ENCODE data around the gene CYB561. TPM values are rescaled to one million over a fixed set of nuclear protein-coding genes. Genes with fewer than 3 reads are reported as not detected.

The CYB561 gene
- total RNA-seq, 1 experiment from 2014 or later, result 125 TPM

DNA sequence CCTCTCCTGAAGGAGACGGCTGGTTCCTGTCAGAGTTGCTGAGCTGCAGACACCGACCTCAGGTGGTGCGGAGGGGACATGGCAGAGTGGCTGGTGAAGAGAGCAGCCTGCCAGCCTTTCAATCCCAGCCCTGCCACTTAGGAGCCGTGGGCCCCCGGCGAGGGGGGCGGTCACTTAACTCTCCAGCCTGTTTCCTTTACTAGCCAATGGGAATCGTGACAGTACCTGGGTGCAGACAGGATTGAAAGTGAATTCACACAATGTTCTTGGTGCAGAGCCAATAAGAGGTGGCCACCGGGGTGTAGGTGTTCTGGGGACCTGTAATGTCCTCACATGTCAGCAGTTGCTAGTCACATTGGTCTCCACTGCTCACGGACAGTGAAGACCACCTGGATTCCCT lies 44.2 kb upstream of the CYB561 start:
- no peaks in the 10 kb centered on the region for H3K9me3 ChIP-seq (ENCODE audit: low read length)
- H3K9me2 ChIP-seq (replicated peaks; ENCODE audit: low read length), result no peaks in the 10 kb centered on the region
- no peak overlapping the region for H3K4me2 ChIP-seq (ENCODE audit: low read length)
- H2AFZ ChIP-seq (ENCODE audit: low read length), result no peak overlapping the region
- H3K36me3 ChIP-seq (ENCODE audit: low read depth, low read length), result no peaks in the 10 kb centered on the region
- H3K4me3 ChIP-seq (ENCODE audit: low read length), result no peak overlapping the region
- no peaks in the 10 kb centered on the region for H3K4me1 ChIP-seq (ENCODE audit: insufficient read depth, low read length)
- no peaks in the 10 kb centered on the region for H4K20me1 ChIP-seq (ENCODE audit: low read length)
- DNase-seq (no peak), ATAC-seq (no peak)
- POLR2A ChIA-PET (ENCODE audit: unreplicated experiment), result no interaction called here
- H3K27ac ChIP-seq (ENCODE audit: low read length), result no peak overlapping the region
- TF ChIP-seq EZH2 (IDR thresholded peaks at IDR 0.05; ENCODE audit: low read length, unreplicated experiment) (no peak), EZH2phosphoT487 (IDR thresholded peaks at IDR 0.05; ENCODE audit: borderline replicate concordance, low read length) (no peak)
- TF ChIP-seq, protein P1, sequence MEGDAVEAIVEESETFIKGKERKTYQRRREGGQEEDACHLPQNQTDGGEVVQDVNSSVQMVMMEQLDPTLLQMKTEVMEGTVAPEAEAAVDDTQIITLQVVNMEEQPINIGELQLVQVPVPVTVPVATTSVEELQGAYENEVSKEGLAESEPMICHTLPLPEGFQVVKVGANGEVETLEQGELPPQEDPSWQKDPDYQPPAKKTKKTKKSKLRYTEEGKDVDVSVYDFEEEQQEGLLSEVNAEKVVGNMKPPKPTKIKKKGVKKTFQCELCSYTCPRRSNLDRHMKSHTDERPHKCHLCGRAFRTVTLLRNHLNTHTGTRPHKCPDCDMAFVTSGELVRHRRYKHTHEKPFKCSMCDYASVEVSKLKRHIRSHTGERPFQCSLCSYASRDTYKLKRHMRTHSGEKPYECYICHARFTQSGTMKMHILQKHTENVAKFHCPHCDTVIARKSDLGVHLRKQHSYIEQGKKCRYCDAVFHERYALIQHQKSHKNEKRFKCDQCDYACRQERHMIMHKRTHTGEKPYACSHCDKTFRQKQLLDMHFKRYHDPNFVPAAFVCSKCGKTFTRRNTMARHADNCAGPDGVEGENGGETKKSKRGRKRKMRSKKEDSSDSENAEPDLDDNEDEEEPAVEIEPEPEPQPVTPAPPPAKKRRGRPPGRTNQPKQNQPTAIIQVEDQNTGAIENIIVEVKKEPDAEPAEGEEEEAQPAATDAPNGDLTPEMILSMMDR (conservative IDR thresholded peaks at IDR 0.05; ENCODE audit: low read depth, low read length), result no peak
- H3F3A ChIP-seq (ENCODE audit: low read length, unreplicated experiment), result no peaks in the 10 kb centered on the region
- no TSS peak for BruUV-seq (replicated peaks)
- intact Hi-C loops (cut with micrococcal nuclease), result no loop called here
- H3K79me2 ChIP-seq (ENCODE audit: low read length), result no peaks in the 10 kb centered on the region
- H3K27me3 ChIP-seq (ENCODE audit: low read length), result no peaks in the 10 kb centered on the region
- CTCF ChIA-PET, result no interaction called here
- no peak overlapping the region for H3K9ac ChIP-seq (ENCODE audit: low read length)

DNA sequence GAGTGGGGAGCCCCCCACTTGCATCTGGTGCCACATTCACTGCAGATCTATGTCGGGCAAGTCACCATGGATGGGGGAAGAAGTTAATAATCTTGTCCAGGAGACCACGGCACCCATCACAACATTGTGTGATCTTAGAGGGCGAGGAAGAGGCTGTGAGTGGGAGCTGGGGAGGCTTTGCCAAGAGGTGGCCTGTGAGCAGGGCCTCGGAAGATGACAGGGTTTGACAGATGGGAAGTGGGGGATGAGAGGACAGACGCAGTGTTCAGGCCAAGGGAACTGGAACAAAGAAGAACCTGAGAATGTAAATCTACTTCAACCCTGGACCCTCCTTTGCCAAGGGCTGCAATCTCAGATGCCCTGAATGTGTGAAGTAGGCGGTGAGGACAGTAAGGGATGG lies 43.2 kb upstream of the CYB561 start:
- POLR2A ChIA-PET (ENCODE audit: unreplicated experiment), result no interaction called here
- no peak overlapping the region for H3K4me3 ChIP-seq (ENCODE audit: low read length)
- BruUV-seq (replicated peaks), result no TSS peak

DNA sequence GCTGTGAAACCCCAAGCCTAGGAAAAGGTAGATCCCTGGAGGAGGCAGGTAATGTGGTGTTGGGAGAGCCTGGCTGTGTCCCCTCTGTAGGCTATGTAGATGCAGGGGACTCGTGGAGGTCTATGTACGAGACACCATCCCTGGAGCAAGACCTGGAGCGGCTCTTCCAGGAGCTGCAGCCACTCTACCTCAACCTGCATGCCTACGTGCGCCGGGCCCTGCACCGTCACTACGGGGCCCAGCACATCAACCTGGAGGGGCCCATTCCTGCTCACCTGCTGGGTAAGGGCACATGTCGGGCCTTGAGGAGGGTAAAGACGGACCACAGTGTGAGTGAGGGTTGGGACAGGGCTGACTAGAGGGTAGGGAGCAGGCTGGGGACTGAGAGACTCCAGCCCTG lies 42.7 kb upstream of the CYB561 start:
- H2AFZ ChIP-seq (ENCODE audit: low read length), result no peak overlapping the region
- H3K79me2 ChIP-seq (ENCODE audit: low read length), result no peaks in the 10 kb centered on the region
- ChIA-PET CTCF (no interaction called here), POLR2A (ENCODE audit: unreplicated experiment) (no interaction called here)
- no peaks in the 10 kb centered on the region for H3K4me1 ChIP-seq (ENCODE audit: insufficient read depth, low read length)
- H3K9ac ChIP-seq (ENCODE audit: low read length), result no peak overlapping the region
- H3F3A ChIP-seq (ENCODE audit: low read length, unreplicated experiment), result no peaks in the 10 kb centered on the region
- BruUV-seq (replicated peaks), result no TSS peak
- ATAC-seq, result no peak
- H3K9me2 ChIP-seq (replicated peaks; ENCODE audit: low read length), result no peaks in the 10 kb centered on the region
- DNase-seq, result no peak
- H3K9me3 ChIP-seq (ENCODE audit: low read length), result no peaks in the 10 kb centered on the region
- no peaks in the 10 kb centered on the region for H3K36me3 ChIP-seq (ENCODE audit: low read depth, low read length)
- TF ChIP-seq EZH2 (IDR thresholded peaks at IDR 0.05; ENCODE audit: low read length, unreplicated experiment) (no peak), EZH2phosphoT487 (IDR thresholded peaks at IDR 0.05; ENCODE audit: borderline replicate concordance, low read length) (no peak)
- TF ChIP-seq, protein P1 (conservative IDR thresholded peaks at IDR 0.05; ENCODE audit: low read depth, low read length), result no peak
- H4K20me1 ChIP-seq (ENCODE audit: low read length), result no peaks in the 10 kb centered on the region
- H3K27ac ChIP-seq (ENCODE audit: low read length), result no peak overlapping the region
- no peak overlapping the region for H3K4me2 ChIP-seq (ENCODE audit: low read length)
- intact Hi-C loops (cut with micrococcal nuclease), result no loop called here
- H3K27me3 ChIP-seq (ENCODE audit: low read length), result no peaks in the 10 kb centered on the region
- no peak overlapping the region for H3K4me3 ChIP-seq (ENCODE audit: low read length)

More for the DNA sequence above, 43.2 kb upstream of the CYB561 start:
- H2AFZ ChIP-seq (ENCODE audit: low read length), result no peak overlapping the region
- no peaks in the 10 kb centered on the region for H3F3A ChIP-seq (ENCODE audit: low read length, unreplicated experiment)
- CTCF ChIA-PET, result no interaction called here
- no peak overlapping the region for H3K9ac ChIP-seq (ENCODE audit: low read length)
- TF ChIP-seq EZH2phosphoT487 (IDR thresholded peaks at IDR 0.05; ENCODE audit: borderline replicate concordance, low read length), result no peak
- H3K9me2 ChIP-seq (replicated peaks; ENCODE audit: low read length), result no peaks in the 10 kb centered on the region
- H3K9me3 ChIP-seq (ENCODE audit: low read length), result no peaks in the 10 kb centered on the region
- no peak overlapping the region for H3K27ac ChIP-seq (ENCODE audit: low read length)
- no peaks in the 10 kb centered on the region for H3K27me3 ChIP-seq (ENCODE audit: low read length)
- ATAC-seq, result no peak
- no peaks in the 10 kb centered on the region for H4K20me1 ChIP-seq (ENCODE audit: low read length)
- no peaks in the 10 kb centered on the region for H3K79me2 ChIP-seq (ENCODE audit: low read length)
- intact Hi-C loops (cut with micrococcal nuclease), result no loop called here
- H3K4me2 ChIP-seq (ENCODE audit: low read length), result no peak overlapping the region
- DNase-seq, result no peak
- no peaks in the 10 kb centered on the region for H3K36me3 ChIP-seq (ENCODE audit: low read depth, low read length)
- no peaks in the 10 kb centered on the region for H3K4me1 ChIP-seq (ENCODE audit: insufficient read depth, low read length)
